BJ (cell line): Measurements from ENCODE around the gene C19orf73. TPM values are rescaled to one million over a fixed set of nuclear protein-coding genes. Genes with fewer than 3 reads are reported as not detected.

ENCODE experiments used
- CTCF ChIA-PET: fragments of 350-600 bp; formaldehyde crosslinking; extraction: SDS; loops from one replicate; lab custom pipeline; 2021; ENCODE audit warnings: antibody characterized with exemption, inconsistent platforms; lab: Yijun Ruan, JAX
- POLR2A ChIA-PET: fragments of 300-600 bp; sonication (Branson Sonifier 250); formaldehyde crosslinking; extraction: SDS; loops from one replicate; lab custom pipeline; 2021; ENCODE audit warnings: antibody characterized with exemption; lab: Charles Lee
- DNase-seq: peaks from one replicate; pipeline ENCODE4 v3.0.0-alpha.2; 2011; ENCODE audit warnings: low read depth
- H3K27me3 ChIP-seq: 2 replicates; pipeline ENCODE4 v1.6.0; 2011; ENCODE audit warnings: low read length; ENCODE audit not compliant: control insufficient read depth, insufficient read depth
- H3K36me3 ChIP-seq: 2 replicates; pipeline ENCODE4 v1.5.1; 2011; ENCODE audit warnings: low read length; ENCODE audit not compliant: control insufficient read depth, insufficient read depth
- H3K4me3 ChIP-seq: 2 replicates; pipeline ENCODE4 v1.5.1; 2011; ENCODE audit warnings: low read depth, mild to moderate bottlenecking, control low read depth, low read length
- polyA plus RNA-seq: library from polyadenylated mRNA; depleted of rRNA; stranded (reverse); fragments of >200 nt; gene quantifications from 2 replicates; pipeline ENCODE4 v1.2.3, GENCODE V29; 2011
- TF ChIP-seq, protein P1 (sequence below): IDR thresholded peaks from 2 replicates; pipeline ENCODE4 v1.5.1; 2011; ENCODE audit warnings: low read depth, mild to moderate bottlenecking, control low read depth, inconsistent platforms, low read length, moderate library complexity; ENCODE audit not compliant: insufficient read depth

Gene C19orf73
- polyA plus RNA-seq, 1 experiment, result 0.94 TPM

DNA sequence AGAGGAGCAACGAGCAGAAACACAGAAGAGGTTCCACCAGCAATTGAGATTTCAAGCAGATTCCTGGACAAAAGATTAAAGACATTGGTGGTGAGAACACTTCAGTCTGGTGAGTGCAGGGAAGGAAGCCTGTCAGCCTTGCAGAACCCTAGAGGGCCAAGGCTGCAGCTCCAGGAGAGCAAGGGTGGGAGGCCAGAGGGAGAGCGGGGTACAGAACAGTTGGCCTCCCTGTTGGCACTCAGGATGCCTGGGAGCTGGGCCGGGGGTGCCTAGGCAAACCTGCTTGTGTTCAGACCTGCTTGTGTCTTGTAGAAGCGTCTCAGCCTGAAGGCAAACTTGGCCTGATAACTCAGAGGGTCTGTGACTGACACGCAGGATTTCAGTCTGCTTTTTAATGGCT, 9.9 kb downstream of the C19orf73 start:
- TF ChIP-seq, protein P1, sequence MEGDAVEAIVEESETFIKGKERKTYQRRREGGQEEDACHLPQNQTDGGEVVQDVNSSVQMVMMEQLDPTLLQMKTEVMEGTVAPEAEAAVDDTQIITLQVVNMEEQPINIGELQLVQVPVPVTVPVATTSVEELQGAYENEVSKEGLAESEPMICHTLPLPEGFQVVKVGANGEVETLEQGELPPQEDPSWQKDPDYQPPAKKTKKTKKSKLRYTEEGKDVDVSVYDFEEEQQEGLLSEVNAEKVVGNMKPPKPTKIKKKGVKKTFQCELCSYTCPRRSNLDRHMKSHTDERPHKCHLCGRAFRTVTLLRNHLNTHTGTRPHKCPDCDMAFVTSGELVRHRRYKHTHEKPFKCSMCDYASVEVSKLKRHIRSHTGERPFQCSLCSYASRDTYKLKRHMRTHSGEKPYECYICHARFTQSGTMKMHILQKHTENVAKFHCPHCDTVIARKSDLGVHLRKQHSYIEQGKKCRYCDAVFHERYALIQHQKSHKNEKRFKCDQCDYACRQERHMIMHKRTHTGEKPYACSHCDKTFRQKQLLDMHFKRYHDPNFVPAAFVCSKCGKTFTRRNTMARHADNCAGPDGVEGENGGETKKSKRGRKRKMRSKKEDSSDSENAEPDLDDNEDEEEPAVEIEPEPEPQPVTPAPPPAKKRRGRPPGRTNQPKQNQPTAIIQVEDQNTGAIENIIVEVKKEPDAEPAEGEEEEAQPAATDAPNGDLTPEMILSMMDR, result no peak
- no peak for DNase-seq
- Histone ChIP-seq H3K27me3 (no peaks in the 10 kb centered on the region), H3K36me3 (peaks cover 29% of the 10 kb centered on the region), H3K4me3 (no peak overlapping the region)
- ChIA-PET POLR2A (no interaction called here), CTCF (interaction anchor here (0.5 to 4.9 kb wide), 3 partner anchors 11 to 34 kb away, joined by 4 to 34 read pairs (median 7); no protein-coding TSS in a partner anchor)

DNA sequence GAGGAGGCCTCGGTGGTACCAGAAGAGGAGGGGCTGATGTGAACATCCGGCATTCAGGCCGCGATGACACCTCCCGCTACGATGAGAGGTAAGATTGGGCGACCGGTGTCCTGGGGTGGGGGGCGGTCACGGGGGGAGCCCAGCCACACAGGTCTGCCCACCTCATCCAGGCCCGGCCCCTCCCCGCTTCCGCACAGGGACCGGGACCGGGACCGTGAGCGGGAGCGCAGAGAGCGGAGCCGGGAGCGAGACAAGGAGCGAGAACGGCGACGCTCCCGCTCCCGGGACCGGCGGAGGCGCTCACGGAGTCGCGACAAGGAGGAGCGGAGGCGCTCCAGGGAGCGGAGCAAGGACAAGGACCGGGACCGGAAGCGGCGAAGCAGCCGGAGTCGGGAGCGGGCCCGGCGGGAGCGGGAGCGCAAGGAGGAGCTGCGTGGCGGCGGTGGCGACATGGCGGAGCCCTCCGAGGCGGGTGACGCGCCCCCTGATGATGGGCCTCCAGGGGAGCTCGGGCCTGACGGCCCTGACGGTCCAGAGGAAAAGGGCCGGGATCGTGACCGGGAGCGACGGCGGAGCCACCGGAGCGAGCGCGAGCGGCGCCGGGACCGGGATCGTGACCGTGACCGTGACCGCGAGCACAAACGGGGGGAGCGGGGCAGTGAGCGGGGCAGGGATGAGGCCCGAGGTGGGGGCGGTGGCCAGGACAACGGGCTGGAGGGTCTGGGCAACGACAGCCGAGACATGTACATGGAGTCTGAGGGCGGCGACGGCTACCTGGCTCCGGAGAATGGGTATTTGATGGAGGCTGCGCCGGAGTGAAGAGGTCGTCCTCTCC, 11.1 kb downstream of the C19orf73 start:
- no peak for DNase-seq
- H3K27me3 ChIP-seq, result no peaks in the 10 kb centered on the region
- TF ChIP-seq, protein P1, result no peak
- H3K36me3 ChIP-seq, result peaks cover 38% of the 10 kb centered on the region
- POLR2A ChIA-PET, result no interaction called here
- CTCF ChIA-PET, result interaction anchor here (2.5 to 4.9 kb wide), 3 partner anchors 9 to 20 kb away, joined by 7 to 34 read pairs (median 11); no protein-coding TSS in a partner anchor
- H3K4me3 ChIP-seq, result no peak overlapping the region

DNA sequence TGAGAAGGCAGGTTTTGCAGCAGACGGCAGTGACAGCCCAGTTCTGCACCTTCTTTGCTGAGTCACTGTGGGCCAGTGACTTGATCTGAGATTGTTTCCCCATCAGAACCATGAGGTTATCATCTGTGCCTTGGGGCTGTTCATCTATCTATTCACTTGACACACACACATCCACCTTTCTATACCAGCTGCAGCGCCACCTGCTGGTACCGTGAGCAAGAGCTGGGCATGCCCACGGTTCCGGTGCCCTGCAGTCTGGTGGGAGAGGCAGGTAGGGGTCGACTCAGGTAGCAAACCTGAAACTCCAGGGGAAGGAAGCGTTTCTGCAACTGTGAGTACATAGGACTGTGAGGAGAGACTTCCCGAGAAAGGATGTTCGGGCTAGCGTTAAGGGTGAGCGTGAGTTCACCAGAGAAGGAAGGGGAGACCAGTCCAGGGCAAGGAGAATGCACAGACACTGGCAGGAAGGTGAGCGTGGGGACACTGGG, 12.3 kb downstream of the C19orf73 start:
- ChIA-PET CTCF (interaction anchor here (0.7 to 2.8 kb wide), 13 partner anchors 7 to 102 kb away, joined by 3 to 21 read pairs (median 5); partner anchors contain the start of gene LIN7B), POLR2A (no interaction called here)
- no peak for DNase-seq
- Histone ChIP-seq H3K27me3 (no peaks in the 10 kb centered on the region), H3K4me3 (no peak overlapping the region), H3K36me3 (peaks cover 46% of the 10 kb centered on the region)
- TF ChIP-seq, protein P1, result peak; percentile 86

DNA sequence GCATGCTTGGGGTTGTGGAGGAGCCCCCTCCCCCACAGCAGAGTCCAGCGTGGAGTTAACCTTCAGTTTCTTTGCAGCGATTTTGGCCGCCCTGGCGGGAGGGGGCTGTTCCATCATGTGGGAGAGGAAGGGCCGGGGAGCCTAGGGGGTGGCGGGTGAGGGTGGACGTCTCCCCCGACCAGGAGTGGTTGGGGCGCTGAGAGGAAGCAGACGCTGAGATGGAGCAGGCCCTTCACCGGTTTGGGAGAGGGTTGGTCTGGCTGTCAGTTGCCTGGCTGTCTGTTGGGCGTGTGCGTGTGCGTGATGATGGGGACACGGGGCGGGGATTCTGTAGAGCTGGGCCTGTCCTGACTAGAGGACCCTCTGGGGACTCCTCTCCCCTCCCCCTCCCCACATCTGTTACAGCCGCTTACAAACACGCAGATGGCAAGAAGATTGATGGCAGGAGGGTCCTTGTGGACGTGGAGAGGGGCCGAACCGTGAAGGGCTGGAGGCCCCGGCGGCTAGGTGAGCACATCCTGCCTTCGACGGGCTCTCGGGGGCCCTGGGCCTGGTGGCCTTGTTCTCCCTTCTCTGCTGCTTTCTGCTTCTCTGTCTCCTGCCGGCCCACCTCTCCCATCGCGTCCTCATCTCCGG, 14.6 kb downstream of the C19orf73 start:
- no peak for DNase-seq
- peaks cover 61% of the 10 kb centered on the region for H3K36me3 ChIP-seq
- CTCF ChIA-PET, result interaction anchor here (0.6 to 2.8 kb wide), 5 partner anchors 9 to 16 kb away, joined by 3 to 21 read pairs (median 3); partner anchors contain the start of gene LIN7B

More for the DNA sequence above, 14.6 kb downstream of the C19orf73 start:
- no peak overlapping the region for H3K4me3 ChIP-seq
- TF ChIP-seq, protein P1, result no peak
- H3K27me3 ChIP-seq, result no peaks in the 10 kb centered on the region
- POLR2A ChIA-PET, result no interaction called here
